Panc1 (cell line): ENCODE results near the gene ILK.

Experiments used
- CTCF ChIP-seq: fragments of 450-650 bp; IDR thresholded peaks from 2 replicates; pipeline ENCODE4 v1.5.1; 2017; ENCODE audit warnings: mild to moderate bottlenecking
- POLR2AphosphoS5 ChIP-seq: IDR thresholded peaks from 2 replicates; pipeline ENCODE4 v1.6.1; 2012; ENCODE audit warnings: mild to moderate bottlenecking, low read depth, low read length, moderate library complexity
- REST ChIP-seq, 2 experiments: IDR thresholded peaks; 2 replicates each; pipeline ENCODE4 v1.6.1; 2011 to 2012; ENCODE audit warnings: low read depth in 2 of 2, control low read depth in 1 of 2, low read length in 1 of 2, mild to moderate bottlenecking in 1 of 2, moderate library complexity in 1 of 2; ENCODE audit not compliant: insufficient read depth in 1 of 2

GRCh38 chr11:6616596-6617250, 13.1 kb downstream of the ILK start:
- TF ChIP-seq CTCF, result no peak
- no peak for TF ChIP-seq REST (IDR thresholded peaks at IDR 0.05; ENCODE audit: insufficient read depth in 1 of 2, low read depth in 2 of 2, low read length in 1 of 2)
- no peak for TF ChIP-seq POLR2AphosphoS5
